Myocyte (in vitro differentiated cells): Measurements from ENCODE around the gene CERT1. TPM values are rescaled to one million over a fixed set of nuclear protein-coding genes. Genes with fewer than 3 reads are reported as not detected.

ENCODE experiments used
- DNase-seq: peaks from one replicate; pipeline ENCODE4 v3.0.0-alpha.2; 2012; ENCODE audit warnings: low read depth
- total RNA-seq: library from RNA; depleted of rRNA; stranded (reverse); fragments of >200 nt; gene quantifications from 2 replicates; pipeline ENCODE4 v1.2.3, GENCODE V29; 2014

Gene CERT1
- total RNA-seq, 1 donor from 2014 or later: 30.1 TPM

GRCh38 chr5:75412111-75412990 lies 99.1 kb downstream of the CERT1 start:
- peak; percentile 19 for DNase-seq

GRCh38 chr5:75405296-75405695 lies 106.1 kb downstream of the CERT1 start:
- no peak for DNase-seq

- DNase-seq: no peak
Measured at GRCh38 chr5:75395277-75395676, 116.2 kb downstream of the CERT1 start.

- no peak for DNase-seq
Measured at GRCh38 chr5:75389430-75389829, 122.0 kb downstream of the CERT1 start.

GRCh38 chr5:75387806-75388205 lies 123.6 kb downstream of the CERT1 start:
- DNase-seq: no peak

- no peak for DNase-seq
Measured at GRCh38 chr5:75384218-75384617, 127.2 kb downstream of the CERT1 start.

- DNase-seq: no peak
Measured at GRCh38 chr5:75381456-75381855, 130.0 kb downstream of the CERT1 start.

GRCh38 chr5:75380099-75380498 lies 131.3 kb downstream of the CERT1 start:
- DNase-seq: no peak

GRCh38 chr5:75375414-75375813 lies 136.0 kb downstream of the CERT1 start:
- no peak for DNase-seq

- DNase-seq: no peak
Measured at GRCh38 chr5:75374394-75374814, 137.0 kb downstream of the CERT1 start.

- DNase-seq: no peak
Measured at GRCh38 chr5:75373862-75374261, 137.6 kb downstream of the CERT1 start.

GRCh38 chr5:75368391-75368790 lies 143.0 kb downstream of the CERT1 start:
- DNase-seq: no peak

GRCh38 chr5:75367401-75367800 lies 144.0 kb downstream of the CERT1 start:
- DNase-seq: no peak

GRCh38 chr5:75366787-75367186 lies 144.6 kb downstream of the CERT1 start:
- DNase-seq: no peak

- DNase-seq: no peak
Measured at GRCh38 chr5:75365740-75366139, 145.7 kb downstream of the CERT1 start.

GRCh38 chr5:75364571-75365280 lies 146.7 kb downstream of the CERT1 start:
- DNase-seq: no peak

- peak; percentile 45 for DNase-seq
Measured at GRCh38 chr5:75363726-75364495, 147.5 kb downstream of the CERT1 start.

- DNase-seq: peak; percentile 63
Measured at GRCh38 chr5:75363111-75363510, 148.3 kb downstream of the CERT1 start.

- DNase-seq: no peak
Measured at GRCh38 chr5:75362474-75362975, 148.9 kb downstream of the CERT1 start.

GRCh38 chr5:75361310-75361709 lies 150.1 kb downstream of the CERT1 start:
- no peak for DNase-seq

- no peak for DNase-seq
Measured at GRCh38 chr5:75358117-75358516, 153.3 kb downstream of the CERT1 start.

- no peak for DNase-seq
Measured at GRCh38 chr5:75356719-75357118, 154.7 kb downstream of the CERT1 start.
